Measurements from ENCODE around the gene ACSF3.
"Not testable (repeated sequence)": the region's sequence is repeated elsewhere in the genome, so short reads cannot be mapped to it uniquely, and the experiment has no call there.

The ACSF3 gene

DNA sequence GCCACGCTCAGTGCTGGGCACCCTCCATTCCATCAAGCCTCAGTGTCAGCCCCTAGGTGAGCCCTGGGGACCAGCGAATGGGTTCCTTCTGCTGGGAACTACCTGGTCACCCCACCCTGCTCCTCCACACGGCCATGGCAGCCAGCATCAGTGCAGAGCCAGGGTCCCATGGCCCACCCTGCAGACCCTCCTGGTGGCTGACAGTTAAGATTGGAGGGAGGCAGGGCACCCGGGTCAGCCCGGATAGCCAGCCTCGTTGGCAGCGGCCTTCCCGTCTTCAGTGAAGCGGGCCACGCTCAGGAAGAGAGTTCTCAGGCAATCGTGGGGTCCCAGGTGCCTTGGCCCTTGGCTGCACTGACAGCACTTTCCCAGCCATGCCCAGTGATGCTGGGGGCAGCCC lies 37.1 kb upstream of the ACSF3 start:
- DNase-seq = no peak

DNA sequence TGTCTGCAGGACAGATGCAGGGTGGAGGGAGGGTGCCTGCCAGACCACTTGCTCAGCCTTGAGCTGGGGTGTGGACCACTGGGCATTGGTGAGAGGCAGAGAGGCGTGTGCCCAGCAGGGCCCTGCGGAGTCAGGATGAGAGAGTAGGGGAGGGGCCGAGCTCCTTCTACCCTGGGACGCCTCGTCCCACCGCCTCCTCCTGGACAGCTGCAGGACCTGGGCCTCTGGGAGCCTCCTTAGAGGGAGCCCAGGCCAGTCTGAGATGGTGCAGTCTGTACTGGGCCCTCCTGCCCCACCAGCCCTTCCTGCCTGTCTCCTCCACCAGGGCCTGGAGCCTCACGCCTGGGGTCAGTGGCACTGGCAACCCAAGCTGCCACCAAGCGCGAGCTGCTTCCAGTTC lies 35.9 kb upstream of the ACSF3 start:
- DNase-seq = no peak

DNA sequence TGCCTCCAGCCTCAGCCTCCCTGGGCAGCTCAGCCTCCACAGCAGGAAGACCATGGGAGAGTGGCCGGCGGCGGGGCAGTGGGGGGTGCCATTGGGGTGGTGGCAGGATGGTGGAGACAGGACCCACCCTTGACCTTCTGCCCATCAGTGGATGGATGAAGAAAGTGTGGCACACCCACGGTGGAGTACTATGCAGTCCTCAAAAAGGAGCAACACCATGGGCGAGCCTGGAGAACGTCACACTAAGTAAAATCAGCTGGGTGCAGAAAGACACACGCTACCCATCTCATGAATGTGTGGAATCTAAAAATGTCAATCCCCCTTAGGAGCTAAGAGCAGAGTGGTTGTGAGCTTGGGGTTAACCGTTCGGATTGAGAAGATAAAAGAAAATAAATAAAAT lies 34.8 kb upstream of the ACSF3 start:
- DNase-seq = no peak

DNA sequence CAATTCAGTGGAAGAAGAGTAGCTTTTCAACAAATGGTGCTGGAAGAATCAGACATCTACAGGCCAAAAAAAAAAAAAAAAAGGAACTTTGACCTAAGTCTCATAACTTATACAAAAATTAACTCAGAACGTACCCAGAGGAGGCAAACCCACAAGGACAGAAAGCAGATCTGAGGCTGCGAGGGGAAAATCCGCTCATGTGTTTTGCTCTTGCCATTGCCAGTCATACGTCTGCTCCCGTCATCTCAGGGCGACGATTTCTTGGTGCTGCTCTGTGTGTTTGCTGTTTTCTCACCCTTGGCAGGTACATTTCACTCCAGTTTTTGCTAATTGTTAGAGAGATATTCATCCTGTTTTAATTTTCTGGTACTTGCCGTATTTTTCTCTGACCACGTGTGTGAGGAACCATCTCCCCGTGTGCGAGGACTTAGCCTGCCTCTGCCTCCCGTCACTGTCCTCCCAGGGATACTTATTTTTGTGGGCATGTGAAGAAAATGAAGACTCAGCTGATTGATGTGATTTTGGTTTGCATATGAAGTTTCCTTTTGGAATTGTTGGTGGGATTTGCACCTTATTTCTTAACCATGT lies 33.4 kb upstream of the ACSF3 start:
- DNase-seq = no peak

DNA sequence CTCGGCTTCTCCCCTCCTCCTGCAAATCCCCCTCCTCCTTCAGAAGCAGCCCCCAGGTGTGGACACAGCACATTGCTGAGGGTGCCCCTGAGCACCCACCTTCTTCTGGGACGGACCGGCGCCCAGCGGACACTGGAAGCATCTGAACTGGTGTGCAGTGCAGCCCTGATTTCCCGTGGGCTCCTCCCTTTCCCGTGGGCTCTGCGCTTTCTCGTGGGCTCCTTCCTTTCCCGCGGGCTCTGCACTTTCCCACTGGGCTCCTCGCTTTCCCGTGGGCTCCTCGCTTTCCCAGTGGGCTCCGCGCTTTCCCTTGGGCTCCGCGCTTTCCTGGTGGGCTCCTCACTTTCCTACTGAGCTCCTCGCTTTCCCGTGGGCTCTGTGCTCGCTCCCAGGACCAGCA lies 32.6 kb upstream of the ACSF3 start:
- no peak for DNase-seq

DNA sequence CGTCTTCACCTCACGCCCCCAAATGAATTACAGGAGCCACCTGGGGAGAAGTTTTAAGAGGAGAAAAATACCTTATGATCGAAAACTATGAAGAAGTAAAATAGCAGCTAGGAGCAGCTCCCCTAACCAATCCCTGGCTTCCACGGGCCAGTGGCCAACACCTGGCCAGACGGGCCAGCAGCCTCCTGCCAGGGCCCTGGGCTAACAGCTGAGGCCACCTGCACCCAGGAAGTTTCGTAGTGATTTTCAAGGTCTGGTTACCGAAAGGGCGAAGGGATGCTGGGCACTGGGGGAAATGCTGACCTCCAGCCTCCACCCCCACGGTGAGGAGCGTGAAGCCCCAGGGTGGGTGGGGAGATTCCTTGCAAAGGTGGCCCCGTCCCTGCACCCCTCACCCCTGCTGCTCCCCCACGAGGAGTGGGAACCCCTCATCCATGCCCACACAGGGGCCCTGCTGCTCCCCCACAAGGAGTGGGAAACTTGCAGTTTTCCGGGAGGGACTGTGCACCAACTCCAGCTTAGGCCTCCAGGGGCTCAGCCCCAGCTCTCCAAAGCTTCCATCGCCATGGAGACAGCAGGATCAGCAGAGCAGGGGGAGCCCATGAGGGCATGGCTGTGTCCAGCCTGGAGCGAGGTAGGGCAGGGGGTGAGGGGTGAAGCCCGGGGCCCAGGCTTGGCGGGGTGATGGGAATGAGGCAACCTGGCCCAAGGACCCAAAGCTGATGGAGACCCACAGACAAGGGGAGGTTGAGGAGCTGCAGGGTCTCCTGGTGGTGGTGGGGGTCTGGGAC lies 31.9 kb upstream of the ACSF3 start:
- no peak for DNase-seq

DNA sequence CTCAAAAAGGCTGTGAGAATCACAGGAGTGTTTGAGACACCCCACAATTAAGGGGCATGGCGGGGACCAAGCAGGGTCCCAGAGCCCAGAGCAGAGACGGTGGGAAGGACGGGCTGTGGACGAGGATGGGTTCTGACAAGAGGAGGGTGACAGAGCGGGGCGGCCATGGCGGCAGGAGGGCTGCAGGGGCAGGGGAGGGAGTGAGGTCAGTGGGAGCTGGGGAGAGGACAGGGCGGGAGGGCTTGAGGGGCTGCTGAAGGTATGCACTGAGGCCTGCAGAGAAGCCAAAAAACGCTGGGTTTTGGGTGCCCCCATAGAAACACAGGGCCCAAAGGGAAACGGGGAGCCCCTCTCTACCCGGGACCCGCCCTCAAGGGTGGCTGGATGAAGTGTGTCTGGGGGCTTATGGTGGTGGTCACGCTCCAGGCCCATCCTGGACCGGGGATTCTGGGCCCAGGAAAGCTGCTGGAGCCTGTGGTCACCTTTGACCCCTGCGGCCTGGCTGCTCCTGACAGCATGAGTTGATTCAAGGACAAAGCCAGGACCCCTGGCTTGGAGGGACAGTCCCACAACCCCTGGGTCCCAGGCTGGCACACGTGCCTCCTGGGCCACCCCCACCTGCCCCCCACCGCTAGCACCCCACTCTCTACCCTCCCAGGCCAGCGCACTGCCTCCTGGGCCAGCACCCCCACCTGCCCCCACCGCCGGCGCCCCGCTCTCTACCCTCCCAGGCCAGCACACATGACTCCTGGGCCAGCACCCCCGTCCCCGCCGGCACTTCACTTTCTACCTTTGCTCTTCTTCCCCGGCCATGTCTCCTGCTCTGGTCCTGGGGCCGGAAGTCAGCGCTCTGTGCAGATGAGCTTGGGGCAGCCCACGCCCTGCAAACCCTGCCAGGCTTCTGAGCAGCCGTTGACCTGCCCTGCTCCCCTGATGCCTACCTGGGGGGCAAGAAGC lies 31.0 kb upstream of the ACSF3 start:
- no peak for DNase-seq

DNA sequence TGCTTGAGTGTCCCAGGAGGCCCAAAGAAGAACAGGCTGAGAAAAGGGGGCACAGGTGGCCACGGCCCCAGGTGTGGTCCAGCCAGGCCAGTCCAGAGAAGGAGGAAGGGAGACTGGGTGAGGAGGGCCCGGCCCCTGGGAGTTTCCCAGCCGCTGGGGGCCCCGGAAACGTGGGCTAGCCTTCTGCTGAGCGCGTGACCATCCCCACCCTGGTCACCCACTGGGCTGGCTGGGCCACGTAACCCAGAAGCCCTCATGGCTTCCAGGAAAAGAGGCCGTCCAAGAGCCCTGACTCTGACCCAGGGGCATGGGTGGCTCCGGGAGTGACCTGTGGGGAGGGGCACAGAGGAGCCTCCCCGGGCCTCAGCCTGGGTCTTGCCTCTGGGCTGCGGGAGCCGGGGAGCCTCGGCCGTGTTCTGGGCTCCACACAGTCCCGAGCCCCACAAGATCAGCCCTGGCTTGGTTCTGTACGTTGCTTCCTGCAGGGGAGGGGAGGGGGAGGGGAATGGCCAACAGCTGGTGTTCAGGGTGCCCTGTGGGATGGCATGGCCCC lies 29.8 kb upstream of the ACSF3 start:
- no peak for DNase-seq

DNA sequence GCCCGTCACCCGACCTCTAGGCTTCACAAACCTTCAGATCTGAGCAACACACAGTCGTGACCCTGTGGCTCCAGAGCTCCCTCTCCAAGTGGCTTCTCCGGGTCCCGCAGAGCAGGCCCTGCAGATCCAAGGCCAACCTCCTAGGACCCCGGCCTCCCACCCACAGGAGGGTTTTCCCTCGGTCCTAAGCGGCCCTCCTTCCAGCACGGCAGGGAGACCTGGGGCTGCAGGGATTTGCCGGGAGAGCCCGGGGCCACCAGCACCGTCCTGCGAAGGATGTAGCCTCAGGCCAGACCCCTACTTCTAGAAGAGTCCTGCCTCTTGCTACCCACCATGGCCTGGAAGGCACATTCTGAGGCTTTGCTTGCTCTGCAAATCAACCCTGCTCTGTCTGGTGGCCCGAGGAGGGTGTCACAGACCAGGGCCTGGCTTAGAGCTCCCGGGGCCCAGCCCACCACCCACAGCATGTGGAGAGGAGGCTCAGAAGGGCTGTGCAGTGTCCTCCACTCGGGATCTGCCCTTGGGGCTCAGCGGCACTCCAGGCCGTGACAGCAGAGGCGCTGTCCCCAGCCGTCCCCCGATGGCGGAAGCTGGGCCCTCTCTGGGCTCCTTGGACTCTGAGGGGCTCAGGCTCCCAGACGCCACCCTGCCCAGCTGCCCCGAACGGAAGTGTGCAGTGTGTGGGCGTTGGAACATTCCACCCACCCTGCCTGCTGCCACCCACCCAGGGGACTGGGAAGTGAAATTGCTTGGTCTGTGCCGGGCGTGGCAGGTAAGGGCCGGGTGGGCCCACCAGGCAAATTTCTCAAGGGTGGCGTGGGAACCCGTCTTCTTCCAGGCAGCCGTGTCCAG lies 28.8 kb upstream of the ACSF3 start:
- DNase-seq = no peak

DNA sequence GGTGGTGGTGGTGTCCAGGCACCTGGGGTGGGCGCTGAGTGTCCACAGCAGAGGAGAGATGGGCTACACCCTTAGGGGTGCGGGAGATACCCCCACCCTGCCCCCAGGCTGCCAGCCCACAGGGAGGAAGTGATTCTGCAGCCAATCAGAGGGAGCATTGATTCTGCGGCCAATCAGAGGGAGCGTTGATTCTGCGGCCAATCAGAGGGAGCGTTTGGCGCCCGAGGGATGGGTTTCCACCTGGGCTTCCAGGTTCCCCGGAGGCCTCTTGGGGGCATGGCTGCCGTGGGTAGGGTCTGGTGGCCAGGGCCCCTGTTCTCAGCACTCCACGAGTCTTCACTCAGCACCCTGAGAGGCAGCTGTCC lies 28.2 kb upstream of the ACSF3 start:
- no peak for DNase-seq

DNA sequence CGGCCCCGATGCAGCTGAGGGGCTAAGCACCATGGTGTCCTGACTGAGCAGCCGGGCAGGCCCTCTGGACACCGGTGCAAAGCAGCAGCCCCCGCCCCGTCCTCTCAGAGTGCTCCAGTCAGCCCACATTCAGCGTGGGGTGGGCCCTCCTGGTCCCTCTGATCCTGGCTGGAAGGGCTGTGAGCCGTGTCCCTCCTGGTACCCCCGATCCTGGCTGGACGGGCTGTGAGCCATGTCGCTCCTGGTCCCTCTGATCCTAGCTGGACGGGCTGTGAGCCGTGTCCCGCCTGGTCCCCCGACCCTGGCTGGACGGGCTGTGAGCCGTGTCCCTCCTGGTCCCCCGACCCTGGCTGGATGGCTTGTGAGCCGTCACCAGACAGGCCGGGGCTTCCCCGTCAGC lies 26.9 kb upstream of the ACSF3 start:
- no peak for DNase-seq

DNA sequence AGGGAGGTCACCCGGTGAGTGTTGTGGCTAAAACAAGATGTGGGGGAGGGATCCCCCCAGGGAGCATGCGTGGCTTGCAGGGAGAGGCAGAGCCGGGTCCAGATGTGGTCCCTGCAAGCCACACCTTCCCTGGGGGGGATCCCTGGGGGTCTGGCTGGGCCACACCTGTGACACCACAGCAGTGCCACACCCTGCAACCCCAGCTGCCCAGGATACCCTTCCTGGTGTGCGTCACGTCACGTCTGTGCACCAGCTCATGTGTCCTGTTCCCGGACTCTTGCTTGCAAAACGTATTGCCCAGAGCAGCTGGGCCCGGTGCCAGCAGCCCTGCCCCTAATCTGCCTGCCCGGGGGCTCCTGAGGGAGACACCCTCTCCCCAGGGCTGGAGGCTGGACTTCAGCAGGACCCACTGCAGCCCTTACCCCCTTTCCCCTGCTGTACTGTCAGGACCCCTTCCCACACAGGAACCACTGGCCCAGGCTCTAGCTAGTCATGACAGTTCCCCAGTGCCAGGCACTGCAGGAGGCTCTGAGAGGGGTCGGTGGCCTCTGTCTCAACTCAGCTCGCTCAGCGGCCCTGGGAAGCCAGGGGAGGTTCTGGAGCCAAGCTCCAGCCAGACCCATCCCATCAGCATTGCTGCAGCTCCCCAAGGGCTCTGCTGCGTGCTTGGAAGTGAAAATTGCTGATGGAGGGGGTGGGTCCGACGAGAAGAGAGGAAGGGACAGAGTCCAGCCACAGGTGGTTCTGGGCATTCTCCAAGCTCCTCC lies 25.8 kb upstream of the ACSF3 start:
- DNase-seq = no peak

DNA sequence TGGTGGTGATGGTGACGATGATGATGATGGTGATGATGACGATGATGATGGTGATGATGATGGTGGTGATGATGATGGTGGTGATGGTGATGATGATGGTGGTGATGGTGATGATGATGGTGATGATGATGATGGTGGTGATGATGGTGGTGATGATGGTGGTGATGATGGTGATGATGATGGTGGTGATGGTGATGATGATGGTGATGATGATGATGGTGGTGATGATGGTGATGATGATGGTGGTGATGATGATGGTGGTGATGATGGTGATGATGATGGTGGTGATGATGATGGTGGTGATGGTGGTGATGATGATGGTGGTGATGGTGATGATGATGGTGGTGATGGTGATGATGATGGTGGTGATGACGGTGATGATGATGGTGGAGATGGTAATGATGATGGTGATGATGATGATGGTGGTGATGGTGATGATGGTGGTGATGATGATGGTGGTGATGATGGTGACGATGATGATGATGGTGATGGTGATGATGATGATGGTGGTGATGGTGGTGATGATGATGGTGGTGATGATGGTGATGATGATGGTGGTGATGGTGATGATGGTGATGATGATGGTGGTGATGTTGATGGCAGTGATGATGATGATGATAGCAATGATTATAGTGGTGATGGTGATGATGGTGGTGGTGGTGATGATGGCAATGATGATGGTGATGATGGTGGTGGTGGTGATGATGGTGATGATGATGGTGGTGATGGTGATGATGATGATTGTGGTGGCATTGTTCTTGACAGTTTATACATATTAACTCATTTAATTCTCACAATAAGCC lies 24.6 kb upstream of the ACSF3 start:
- DNase-seq = not testable (repeated sequence)

DNA sequence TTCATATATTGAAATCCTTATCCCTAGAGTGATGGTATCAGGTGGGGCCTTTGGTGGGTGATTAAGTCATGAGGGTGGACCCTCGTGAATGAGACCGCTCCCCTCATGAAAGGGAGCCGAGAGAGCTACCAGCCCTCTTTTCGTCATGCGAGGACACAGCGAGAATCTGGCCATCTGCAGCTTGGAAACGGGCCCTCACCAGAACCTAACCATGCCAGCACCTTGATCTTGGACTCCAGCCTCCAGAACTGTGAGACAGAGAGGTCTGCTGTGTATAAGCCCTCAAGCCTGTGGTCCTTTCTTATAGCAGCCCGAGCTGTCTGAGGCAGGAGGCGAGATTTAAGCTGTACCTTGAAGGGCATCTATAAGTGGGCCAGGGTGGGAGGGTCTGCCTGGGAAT lies 23.7 kb upstream of the ACSF3 start:
- no peak for DNase-seq

DNA sequence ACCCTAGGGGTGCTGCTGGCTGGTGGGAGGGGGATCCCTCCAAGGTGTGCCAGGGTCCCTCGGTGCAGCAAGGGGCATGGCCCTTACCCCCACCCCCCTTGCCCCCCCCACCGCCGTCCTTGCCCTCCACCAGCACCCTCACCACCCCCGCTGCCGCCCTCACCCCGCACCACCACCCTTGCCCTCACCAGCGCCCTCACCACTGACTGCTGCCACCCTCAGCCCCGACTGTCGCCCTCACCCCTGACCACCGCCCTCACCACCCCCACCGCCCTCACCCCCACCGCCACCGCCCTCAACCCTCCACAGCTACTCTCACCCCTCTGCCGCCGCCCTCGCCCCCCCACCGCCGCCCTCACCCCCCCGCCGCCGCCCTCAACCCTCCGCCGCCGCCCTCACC lies 23.1 kb upstream of the ACSF3 start:
- DNase-seq = no peak

DNA sequence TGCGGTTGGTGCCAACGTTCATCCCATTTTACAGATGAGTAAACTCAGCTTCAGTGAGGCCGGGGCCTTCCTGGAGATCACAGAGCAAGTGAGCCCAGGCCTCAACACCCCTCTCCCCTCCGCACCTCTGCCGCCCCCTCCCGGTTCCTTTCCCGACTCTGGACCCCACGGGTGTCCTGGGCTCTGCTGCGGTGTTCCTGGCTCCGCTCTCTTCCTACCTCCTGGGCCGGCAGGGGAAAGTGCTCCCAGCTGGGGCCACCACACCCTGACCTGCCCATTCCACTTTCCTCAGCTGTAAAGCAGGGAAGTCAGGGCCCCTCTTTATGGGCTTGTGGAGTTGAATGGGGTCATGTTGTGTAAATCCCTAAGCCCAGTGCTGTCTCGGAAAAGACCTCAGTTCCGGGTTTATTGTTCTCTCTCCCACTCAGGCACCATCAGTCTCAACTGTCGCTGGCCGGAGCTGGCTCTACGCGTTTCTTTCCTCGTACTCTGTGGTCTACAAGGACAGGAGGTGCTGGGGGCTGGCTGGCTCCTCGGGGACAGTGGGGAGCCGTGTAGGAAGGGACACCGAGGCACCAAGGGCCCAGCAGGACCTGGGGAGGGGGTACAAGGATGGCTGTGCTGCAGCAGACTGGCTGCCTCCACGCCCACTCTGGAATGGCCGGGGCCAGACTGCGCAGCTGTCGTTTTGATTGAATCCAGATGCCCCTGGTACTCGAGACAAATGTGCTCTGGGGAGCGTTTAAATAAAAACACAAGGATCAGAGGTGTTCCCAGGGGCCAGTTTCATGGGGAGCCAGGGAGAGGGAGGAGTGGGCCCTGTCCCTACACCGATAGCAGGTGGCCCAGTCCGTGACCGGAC lies 21.7 kb upstream of the ACSF3 start:
- no peak for DNase-seq

DNA sequence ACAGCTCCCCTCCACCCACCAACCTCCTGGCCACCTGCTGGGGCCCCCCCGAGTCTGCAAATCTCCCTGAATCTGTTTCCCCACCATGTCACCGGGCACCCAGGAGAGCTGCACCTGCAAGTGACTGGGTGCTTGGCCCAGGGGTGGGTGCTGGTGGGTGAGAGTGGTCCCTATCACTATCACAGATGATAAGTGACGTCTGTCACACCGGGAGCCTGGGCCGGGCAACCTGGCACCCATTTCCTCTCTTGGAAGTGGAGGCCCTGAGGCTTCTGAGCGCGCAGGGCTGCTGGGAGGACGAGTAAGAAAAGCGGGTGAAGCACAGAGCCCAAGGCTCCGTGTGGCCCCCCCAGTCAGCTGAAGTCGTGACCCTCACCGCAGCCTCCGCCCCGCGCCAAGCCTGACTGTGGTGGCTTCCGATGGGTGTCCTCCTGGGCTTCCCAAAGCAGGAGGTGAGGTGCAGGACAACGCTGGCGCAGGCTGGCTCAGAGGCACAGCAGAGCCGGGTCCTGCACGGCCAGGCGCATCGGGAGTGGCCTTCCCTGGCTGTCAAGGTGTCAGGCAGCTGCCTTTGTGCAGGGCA lies 21.0 kb upstream of the ACSF3 start:
- no peak for DNase-seq

DNA sequence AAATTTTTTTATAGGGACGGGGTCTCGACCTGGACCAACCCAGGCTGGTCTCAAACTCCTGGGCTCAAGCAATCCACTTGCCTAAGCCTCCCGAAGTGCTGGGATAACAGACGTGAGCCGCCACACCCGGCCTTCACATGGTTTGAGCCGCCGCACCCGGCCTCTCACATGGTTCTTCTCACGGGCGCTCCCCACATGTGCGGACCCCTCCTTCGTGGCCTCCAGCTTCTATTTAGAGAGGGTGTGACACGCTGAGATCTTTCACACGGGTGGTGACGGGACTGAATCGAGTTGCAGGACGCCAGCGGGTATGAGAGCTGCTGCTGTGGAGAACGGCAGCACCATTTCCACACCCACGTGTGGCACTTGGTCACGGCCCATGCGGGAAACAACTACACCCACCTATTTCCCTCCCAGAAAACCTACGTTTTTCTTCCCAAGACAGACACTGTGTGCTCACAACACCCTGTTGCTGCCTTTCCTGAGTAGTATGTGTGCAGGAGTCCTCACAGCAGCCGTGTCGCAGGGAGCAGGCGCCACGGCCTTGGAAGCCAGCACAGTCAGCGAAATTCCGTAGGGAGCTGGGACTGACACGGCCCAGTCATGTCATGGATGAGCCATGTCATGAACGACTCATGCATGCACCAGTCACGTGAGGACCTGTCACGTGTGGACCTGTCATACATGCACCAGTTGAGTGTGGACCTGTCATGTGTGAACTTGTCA lies 20.1 kb upstream of the ACSF3 start:
- DNase-seq = no peak

Measured in EL (cell line).